GM12878 (cell line): ENCODE measurements around the gene PTCH2. TPM values are rescaled to one million over a fixed set of nuclear protein-coding genes. Genes with fewer than 3 reads are reported as not detected.

ENCODE experiments used
- BHLHE40 ChIP-seq, 2 experiments: fragments of 450-650 bp in 1 of 2; IDR thresholded peaks; 2 replicates each; pipeline ENCODE4 v1.6.1; 2011 to 2017; ENCODE audit warnings: low read depth in 2 of 2, borderline replicate concordance in 1 of 2, improper control_type of control experiment in 1 of 2, low read length in 1 of 2, mild to moderate bottlenecking in 1 of 2
- DPF2 ChIP-seq: fragments of 450-650 bp; IDR thresholded peaks from 2 replicates; pipeline ENCODE4 v1.6.1; 2017; ENCODE audit warnings: mild to moderate bottlenecking
- ESRRA ChIP-seq: IDR thresholded peaks from 2 replicates; pipeline ENCODE4 v1.6.1; 2012; ENCODE audit warnings: mild to moderate bottlenecking, low read length, improper control_type of control experiment
- HDAC6 ChIP-seq: fragments of 200-600 bp; sonication (generic); IDR thresholded peaks from one replicate; pipeline ENCODE4 v1.8.0; 2017; ENCODE audit warnings: antibody characterized with exemption; ENCODE audit not compliant: unreplicated experiment
- MEF2A ChIP-seq: IDR thresholded peaks from 2 replicates; pipeline ENCODE4 v1.6.1; 2011; ENCODE audit warnings: low read depth, mild to moderate bottlenecking, low read length, moderate library complexity; ENCODE audit not compliant: insufficient read depth
- MYB ChIP-seq: fragments of 150-350 bp; IDR thresholded peaks from 2 replicates; pipeline ENCODE4 v1.6.1; 2014; ENCODE audit warnings: mild to moderate bottlenecking, low read depth, low read length, borderline replicate concordance
- NFIC ChIP-seq: IDR thresholded peaks from 2 replicates; pipeline ENCODE4 v1.6.1; 2012; ENCODE audit warnings: low read depth, mild to moderate bottlenecking, inconsistent platforms, low read length, moderate library complexity
- NFXL1 ChIP-seq: fragments of 450-650 bp; IDR thresholded peaks from 2 replicates; pipeline ENCODE4 v1.6.1; 2017; ENCODE audit warnings: antibody characterized with exemption, mild to moderate bottlenecking, borderline replicate concordance
- RAD51 ChIP-seq: fragments of 450-650 bp; IDR thresholded peaks from 2 replicates; pipeline ENCODE4 v1.6.1; 2016; ENCODE audit warnings: moderate library complexity, mild to moderate bottlenecking, inconsistent platforms
- RCOR1 ChIP-seq: conservative IDR thresholded peaks from 2 replicates; pipeline ENCODE4 v1.6.1; 2012; ENCODE audit warnings: low read depth, low read length, improper control_type of control experiment
- SIN3A ChIP-seq: IDR thresholded peaks from 2 replicates; pipeline ENCODE4 v1.6.1; 2012; ENCODE audit warnings: low read depth, low read length, improper control_type of control experiment
- SMC3 ChIP-seq: IDR thresholded peaks from 2 replicates; pipeline ENCODE4 v1.6.1; 2011; ENCODE audit warnings: low read length, improper control_type of control experiment, borderline replicate concordance
- TARDBP ChIP-seq: IDR thresholded peaks from 2 replicates; pipeline ENCODE4 v1.6.1; 2016; ENCODE audit warnings: borderline replicate concordance
- TCF3 ChIP-seq: IDR thresholded peaks from 2 replicates; pipeline ENCODE4 v1.6.1; 2012; ENCODE audit warnings: low read depth, mild to moderate bottlenecking, low read length, borderline replicate concordance; ENCODE audit not compliant: insufficient read depth
- ZBED1 ChIP-seq: IDR thresholded peaks from 2 replicates; pipeline ENCODE4 v1.6.1; 2016; ENCODE audit warnings: borderline replicate concordance
- ZNF24 ChIP-seq: fragments of 450-650 bp; IDR thresholded peaks from 2 replicates; pipeline ENCODE4 v1.6.1; 2017; ENCODE audit warnings: antibody characterized with exemption, mild to moderate bottlenecking
- polyA plus RNA-seq, 11 experiments: library from polyadenylated mRNA; depleted of rRNA in 4 of 11; unstranded in 6 of 11; stranded (reverse) in 5 of 11; fragments of >200 nt; fragmentation: Nextera tagmentation in 4 of 11; fragmentation: Illumina TruSeq in 1 of 11; extraction: Ambion mirVana in 4 of 11; extraction: Trizol in 1 of 11; gene quantifications; 1 replicate in 1 of 11; 2 replicates in 10 of 11; pipeline versions ENCODE4 v1.2.1 to v1.2.3, GENCODE V29; 2011 to 2016; ENCODE audit warnings: inconsistent platforms in 2 of 11, missing spikeins in 2 of 11, low read depth in 1 of 11
- total RNA-seq, 4 experiments: library from RNA; depleted of rRNA in 3 of 4; stranded (reverse); fragments of >200 nt in 3 of 4; fragmentation: Illumina TruSeq in 1 of 4; extraction: Trizol in 1 of 4; gene quantifications; 2 replicates each; pipeline versions ENCODE4 v1.2.1 to v1.2.3, GENCODE V29; 2013 to 2021
- TF ChIP-seq, protein P1 (sequence below): IDR thresholded peaks from 2 replicates; pipeline ENCODE4 v1.6.1; 2011; ENCODE audit warnings: borderline replicate concordance, low read depth, mild to moderate bottlenecking, moderate library complexity, low read length; ENCODE audit not compliant: insufficient read depth, poor library complexity, severe bottlenecking
- TF ChIP-seq, protein P2 (sequence below): IDR thresholded peaks from 2 replicates; pipeline ENCODE4 v1.6.1; 2011; ENCODE audit warnings: borderline replicate concordance, low read depth, mild to moderate bottlenecking, moderate library complexity, mixed read lengths, low read length; ENCODE audit not compliant: insufficient read depth; ENCODE audit errors: extremely low read length
- TF ChIP-seq, protein P3 (sequence below): fragments of 450-650 bp; IDR thresholded peaks from 2 replicates; pipeline ENCODE4 v1.6.1; 2017; ENCODE audit warnings: antibody characterized with exemption, mild to moderate bottlenecking, moderate library complexity
- TF ChIP-seq, protein P4 (sequence below): fragments of 450-650 bp; IDR thresholded peaks from 2 replicates; pipeline ENCODE4 v1.6.1; 2018; ENCODE audit warnings: borderline replicate concordance, mild to moderate bottlenecking; ENCODE audit not compliant: partially characterized antibody
- TF ChIP-seq, protein P5 (sequence below): IDR thresholded peaks from 2 replicates; pipeline ENCODE4 v1.6.1; 2011; ENCODE audit warnings: mild to moderate bottlenecking, low read depth, low read length, moderate library complexity; ENCODE audit not compliant: insufficient replicate concordance

Gene PTCH2
- total and polyA plus RNA-seq, 10 of the 15 experiments (the other 5 are each of a cell fraction or from before 2014, with no cell fraction given) = 0.03 to 8.4 (median 0.10) TPM

DNA sequence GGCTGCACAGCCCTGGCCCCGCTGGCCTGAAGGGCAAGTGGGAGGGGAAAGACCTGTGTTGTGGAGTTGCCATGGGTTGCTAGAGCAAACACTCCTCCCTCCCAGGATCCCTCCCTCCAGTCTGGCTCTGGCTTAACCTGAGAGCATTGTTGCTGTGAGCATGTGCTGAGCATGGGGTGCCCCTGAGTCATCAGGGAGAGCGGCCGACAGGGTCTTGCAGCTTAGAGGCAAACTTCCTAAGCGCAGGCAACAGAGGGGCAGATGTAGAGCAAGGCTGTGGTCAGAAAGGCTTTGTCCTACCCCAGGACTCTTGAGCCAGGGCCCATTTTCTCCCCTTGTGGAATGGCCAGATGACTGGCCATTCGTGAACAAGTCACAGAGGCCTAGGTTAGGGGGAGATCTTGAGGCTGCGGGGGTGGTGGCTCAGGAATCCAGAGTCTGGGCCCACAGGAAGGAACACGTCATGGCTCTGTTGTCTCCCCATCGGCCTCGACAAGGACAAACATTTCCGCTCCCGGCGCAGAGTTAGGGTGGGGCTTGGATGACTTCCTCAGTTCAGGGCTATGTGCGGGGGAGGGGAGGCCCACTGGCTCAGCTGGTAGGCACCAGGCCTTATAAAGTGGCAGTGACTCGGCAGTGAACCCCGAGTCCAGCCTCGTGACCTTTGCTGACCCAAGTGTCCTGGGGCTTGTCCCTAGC, 35.5 kb downstream of the PTCH2 start (continued):
- TF ChIP-seq, protein P1, sequence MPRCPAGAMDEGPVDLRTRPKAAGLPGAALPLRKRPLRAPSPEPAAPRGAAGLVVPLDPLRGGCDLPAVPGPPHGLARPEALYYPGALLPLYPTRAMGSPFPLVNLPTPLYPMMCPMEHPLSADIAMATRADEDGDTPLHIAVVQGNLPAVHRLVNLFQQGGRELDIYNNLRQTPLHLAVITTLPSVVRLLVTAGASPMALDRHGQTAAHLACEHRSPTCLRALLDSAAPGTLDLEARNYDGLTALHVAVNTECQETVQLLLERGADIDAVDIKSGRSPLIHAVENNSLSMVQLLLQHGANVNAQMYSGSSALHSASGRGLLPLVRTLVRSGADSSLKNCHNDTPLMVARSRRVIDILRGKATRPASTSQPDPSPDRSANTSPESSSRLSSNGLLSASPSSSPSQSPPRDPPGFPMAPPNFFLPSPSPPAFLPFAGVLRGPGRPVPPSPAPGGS = peak; percentile 27
- TF ChIP-seq SIN3A = peak; percentile 28
- TF ChIP-seq SMC3 = no peak; the same call in 1 of the 2 replicates
- TF ChIP-seq, protein P2, sequence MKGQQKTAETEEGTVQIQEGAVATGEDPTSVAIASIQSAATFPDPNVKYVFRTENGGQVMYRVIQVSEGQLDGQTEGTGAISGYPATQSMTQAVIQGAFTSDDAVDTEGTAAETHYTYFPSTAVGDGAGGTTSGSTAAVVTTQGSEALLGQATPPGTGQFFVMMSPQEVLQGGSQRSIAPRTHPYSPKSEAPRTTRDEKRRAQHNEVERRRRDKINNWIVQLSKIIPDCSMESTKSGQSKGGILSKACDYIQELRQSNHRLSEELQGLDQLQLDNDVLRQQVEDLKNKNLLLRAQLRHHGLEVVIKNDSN = no peak
- no peak for TF ChIP-seq TARDBP
- peak; percentile 32 to 46; a peak in 1 of 4 replicates for TF ChIP-seq BHLHE40 (IDR thresholded peaks at IDR 0.05; ENCODE audit: borderline replicate concordance in 1 of 2, low read depth in 2 of 2, low read length in 1 of 2)
- no peak for TF ChIP-seq ZBED1
- TF ChIP-seq, protein P3, sequence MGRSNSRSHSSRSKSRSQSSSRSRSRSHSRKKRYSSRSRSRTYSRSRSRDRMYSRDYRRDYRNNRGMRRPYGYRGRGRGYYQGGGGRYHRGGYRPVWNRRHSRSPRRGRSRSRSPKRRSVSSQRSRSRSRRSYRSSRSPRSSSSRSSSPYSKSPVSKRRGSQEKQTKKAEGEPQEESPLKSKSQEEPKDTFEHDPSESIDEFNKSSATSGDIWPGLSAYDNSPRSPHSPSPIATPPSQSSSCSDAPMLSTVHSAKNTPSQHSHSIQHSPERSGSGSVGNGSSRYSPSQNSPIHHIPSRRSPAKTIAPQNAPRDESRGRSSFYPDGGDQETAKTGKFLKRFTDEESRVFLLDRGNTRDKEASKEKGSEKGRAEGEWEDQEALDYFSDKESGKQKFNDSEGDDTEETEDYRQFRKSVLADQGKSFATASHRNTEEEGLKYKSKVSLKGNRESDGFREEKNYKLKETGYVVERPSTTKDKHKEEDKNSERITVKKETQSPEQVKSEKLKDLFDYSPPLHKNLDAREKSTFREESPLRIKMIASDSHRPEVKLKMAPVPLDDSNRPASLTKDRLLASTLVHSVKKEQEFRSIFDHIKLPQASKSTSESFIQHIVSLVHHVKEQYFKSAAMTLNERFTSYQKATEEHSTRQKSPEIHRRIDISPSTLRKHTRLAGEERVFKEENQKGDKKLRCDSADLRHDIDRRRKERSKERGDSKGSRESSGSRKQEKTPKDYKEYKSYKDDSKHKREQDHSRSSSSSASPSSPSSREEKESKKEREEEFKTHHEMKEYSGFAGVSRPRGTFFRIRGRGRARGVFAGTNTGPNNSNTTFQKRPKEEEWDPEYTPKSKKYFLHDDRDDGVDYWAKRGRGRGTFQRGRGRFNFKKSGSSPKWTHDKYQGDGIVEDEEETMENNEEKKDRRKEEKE = no peak
- no peak for TF ChIP-seq ZNF24
- TF ChIP-seq, protein P4, sequence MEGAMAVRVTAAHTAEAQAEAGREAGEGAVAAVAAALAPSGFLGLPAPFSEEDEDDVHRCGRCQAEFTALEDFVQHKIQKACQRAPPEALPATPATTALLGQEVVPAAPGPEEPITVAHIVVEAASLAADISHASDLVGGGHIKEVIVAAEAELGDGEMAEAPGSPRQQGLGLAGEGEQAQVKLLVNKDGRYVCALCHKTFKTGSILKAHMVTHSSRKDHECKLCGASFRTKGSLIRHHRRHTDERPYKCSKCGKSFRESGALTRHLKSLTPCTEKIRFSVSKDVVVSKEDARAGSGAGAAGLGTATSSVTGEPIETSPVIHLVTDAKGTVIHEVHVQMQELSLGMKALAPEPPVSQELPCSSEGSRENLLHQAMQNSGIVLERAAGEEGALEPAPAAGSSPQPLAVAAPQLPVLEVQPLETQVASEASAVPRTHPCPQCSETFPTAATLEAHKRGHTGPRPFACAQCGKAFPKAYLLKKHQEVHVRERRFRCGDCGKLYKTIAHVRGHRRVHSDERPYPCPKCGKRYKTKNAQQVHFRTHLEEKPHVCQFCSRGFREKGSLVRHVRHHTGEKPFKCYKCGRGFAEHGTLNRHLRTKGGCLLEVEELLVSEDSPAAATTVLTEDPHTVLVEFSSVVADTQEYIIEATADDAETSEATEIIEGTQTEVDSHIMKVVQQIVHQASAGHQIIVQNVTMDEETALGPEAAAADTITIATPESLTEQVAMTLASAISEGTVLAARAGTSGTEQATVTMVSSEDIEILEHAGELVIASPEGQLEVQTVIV = peak; percentile 11
- TF ChIP-seq NFIC = no peak
- no peak for TF ChIP-seq MYB
- 0 out of 2 replicates have a peak, but pooled peaks have one; percentile 52 for TF ChIP-seq TCF3
- no peak for TF ChIP-seq HDAC6
- no peak for TF ChIP-seq ESRRA
- TF ChIP-seq NFXL1 = no peak
- TF ChIP-seq, protein P5, sequence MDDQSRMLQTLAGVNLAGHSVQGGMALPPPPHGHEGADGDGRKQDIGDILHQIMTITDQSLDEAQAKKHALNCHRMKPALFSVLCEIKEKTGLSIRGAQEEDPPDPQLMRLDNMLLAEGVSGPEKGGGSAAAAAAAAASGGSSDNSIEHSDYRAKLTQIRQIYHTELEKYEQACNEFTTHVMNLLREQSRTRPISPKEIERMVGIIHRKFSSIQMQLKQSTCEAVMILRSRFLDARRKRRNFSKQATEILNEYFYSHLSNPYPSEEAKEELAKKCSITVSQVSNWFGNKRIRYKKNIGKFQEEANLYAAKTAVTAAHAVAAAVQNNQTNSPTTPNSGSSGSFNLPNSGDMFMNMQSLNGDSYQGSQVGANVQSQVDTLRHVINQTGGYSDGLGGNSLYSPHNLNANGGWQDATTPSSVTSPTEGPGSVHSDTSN = peak; percentile 20
- TF ChIP-seq RAD51 = no peak
- peak; percentile 87 for TF ChIP-seq DPF2
- TF ChIP-seq RCOR1 = no peak
- 0 out of 2 replicates have a peak, but pooled peaks have one; percentile 28 for TF ChIP-seq MEF2A
